NB4 (cell line): ENCODE data around the gene ZNF529.

ENCODE experiments used
- CTCF ChIP-seq: IDR thresholded peaks from one replicate; pipeline ENCODE4 v1.5.1; 2012; ENCODE audit warnings: low read depth, low read length
- POLR2A ChIP-seq: IDR thresholded peaks from 2 replicates; pipeline ENCODE4 v1.6.1; 2011; ENCODE audit warnings: mild to moderate bottlenecking; ENCODE audit not compliant: insufficient read length; ENCODE audit errors: extremely low read depth

DNA sequence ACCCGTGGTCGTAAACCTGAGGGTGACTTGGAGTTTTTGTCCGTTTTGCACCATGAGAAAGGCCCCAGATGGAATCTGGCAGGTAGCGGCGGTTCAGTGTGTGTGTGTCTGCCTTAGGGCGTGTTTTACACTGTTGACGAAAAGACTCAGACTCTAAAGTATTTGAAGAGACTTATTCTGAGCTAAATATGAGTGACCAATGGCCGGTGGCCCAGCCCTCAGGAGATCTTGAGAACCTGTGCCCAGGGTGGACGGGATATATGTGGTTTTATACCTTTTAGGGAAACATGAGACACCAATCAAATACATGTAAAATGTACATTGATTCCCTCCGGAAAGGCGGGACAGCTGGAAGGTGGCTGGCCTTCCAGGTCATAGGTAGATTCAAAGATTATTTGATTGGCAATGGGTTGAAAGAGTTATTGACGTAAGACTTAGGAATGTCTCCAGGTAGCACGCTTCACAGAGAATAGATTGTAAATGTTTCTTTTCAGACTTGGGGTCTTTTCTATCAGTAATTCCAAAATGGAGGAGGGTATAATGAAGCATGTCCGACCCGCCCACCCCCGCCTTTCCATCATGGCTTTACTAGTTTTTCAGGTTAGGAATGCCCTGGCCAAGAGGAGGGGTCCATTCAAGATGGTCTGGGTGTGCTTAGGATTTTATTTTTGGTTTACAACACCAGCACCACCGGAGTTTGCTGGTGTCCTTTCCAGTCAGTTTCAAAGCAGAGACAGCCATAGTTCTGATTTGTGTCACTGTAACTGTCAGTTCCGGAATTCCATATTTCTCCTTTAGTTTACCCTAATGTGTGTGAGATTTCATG lies 1.0 kb upstream of the ZNF529 start:
- TF ChIP-seq CTCF (no peak), POLR2A (no peak)
